Measurements from ENCODE around the gene GPM6B. TPM values are rescaled to one million over a fixed set of nuclear protein-coding genes. Genes with fewer than 3 reads are reported as not detected.

The GPM6B gene
- total and polyA plus RNA-seq, 2 of the 4 experiments (the other 2 are of a cell fraction), result 4.2 to 5.9 TPM

GRCh38 chrX:13791145-13791544, 25.7 kb downstream of the GPM6B start:
- Histone ChIP-seq H3K9me1 (ENCODE audit: insufficient read depth, low read length) (no peaks in the 10 kb centered on the region), H3K27me3 (ENCODE audit: control insufficient read depth, insufficient read depth, low read length) (peaks cover 23% of the 10 kb centered on the region), H3K56ac (ENCODE audit: extremely low read depth, insufficient read depth, low read length) (no peak overlapping the region), H3K4me2 (ENCODE audit: low read depth, low read length) (no peak overlapping the region), H2BK120ac (ENCODE audit: low read depth, low read length) (no peak overlapping the region), H2BK5ac (ENCODE audit: low read depth, low read length, poor library complexity, severe bottlenecking) (no peak overlapping the region), H3K9ac (ENCODE audit: low read depth, low read length) (no peak overlapping the region), H2AFZ (replicated peaks; ENCODE audit: low read length, poor library complexity) (no peak overlapping the region), H3K27ac (ENCODE audit: insufficient read depth, low read length) (no peak overlapping the region), H3K4me1 (ENCODE audit: control insufficient read depth, insufficient read depth, low read length) (no peaks in the 10 kb centered on the region), H3K9me3 (ENCODE audit: control insufficient read depth, insufficient read depth, low read length) (no peaks in the 10 kb centered on the region), H3K79me1 (ENCODE audit: low read depth in 1 of 2, low read length in 2 of 2) (no peaks in the 10 kb centered on the region), H4K91ac (ENCODE audit: insufficient read depth, low read depth, low read length) (no peak overlapping the region), H3K18ac (ENCODE audit: low read depth, low read length) (no peak overlapping the region), H3K4me3 (ENCODE audit: insufficient read depth, low read depth, low read length) (no peak overlapping the region), H2AK9ac (replicated peaks; ENCODE audit: low read depth, low read length, poor library complexity) (no peak overlapping the region), H2BK20ac (ENCODE audit: low read depth, low read length) (no peak overlapping the region), H2AK5ac (ENCODE audit: low read depth, low read length) (no peak overlapping the region), H4K20me1 (ENCODE audit: insufficient read depth, low read length) (no peaks in the 10 kb centered on the region), H2BK15ac (ENCODE audit: low read depth, low read length) (no peak overlapping the region), H4K8ac (ENCODE audit: low read depth in 2 of 2, low read length in 2 of 2) (no peak overlapping the region), H3K36me3 (ENCODE audit: control insufficient read depth, insufficient read depth, low read length) (no peaks in the 10 kb centered on the region), H3K14ac (replicated peaks; ENCODE audit: low read depth, low read length) (no peak overlapping the region), H3K23ac (ENCODE audit: low read depth, low read length) (no peak overlapping the region), H4K5ac (ENCODE audit: low read depth, low read length) (no peak overlapping the region), H3K4ac (ENCODE audit: low read depth, low read length) (no peak overlapping the region)
- in situ Hi-C loops (cut with MboI; ENCODE audit: low sequenced_read_pairs) (no loop called here), intact Hi-C loops (cut with micrococcal nuclease) (no loop called here), dilution Hi-C loops (cut with HindIII; ENCODE audit: low sequenced_read_pairs, unreplicated experiment) (no loop called here)
- WGBS, 2 experiments (ENCODE audit: extremely low coverage in 2 of 2, insufficient read length in 1 of 2), result no CpG with 5 or more reads among the region's 2 CpGs
- POLR2A ChIA-PET (ENCODE audit: unreplicated experiment), result no interaction called here
- DNase-seq (no peak), ATAC-seq (ENCODE audit: low read depth) (no peak)
- CTCF ChIA-PET, result no interaction called here
- TF ChIP-seq CTCF (conservative IDR thresholded peaks at IDR 0.05; ENCODE audit: low read depth, low read length), result no peak
- TF ChIP-seq CEBPB (IDR thresholded peaks at IDR 0.05; ENCODE audit: low read depth, low read length), result no peak
- no peak for TF ChIP-seq ELK1 (IDR thresholded peaks at IDR 0.05; ENCODE audit: borderline replicate concordance, low read depth, low read length)
- no peak for TF ChIP-seq RFX5 (IDR thresholded peaks at IDR 0.05; ENCODE audit: low read depth, low read length)
- TF ChIP-seq SMC3 (IDR thresholded peaks at IDR 0.05; ENCODE audit: low read depth, low read length), result no peak
- no TSS peak for BruUV-seq (replicated peaks)

Data from IMR-90 (cell line).